ENCODE data around the gene WDR35.

WDR35 gene

DNA sequence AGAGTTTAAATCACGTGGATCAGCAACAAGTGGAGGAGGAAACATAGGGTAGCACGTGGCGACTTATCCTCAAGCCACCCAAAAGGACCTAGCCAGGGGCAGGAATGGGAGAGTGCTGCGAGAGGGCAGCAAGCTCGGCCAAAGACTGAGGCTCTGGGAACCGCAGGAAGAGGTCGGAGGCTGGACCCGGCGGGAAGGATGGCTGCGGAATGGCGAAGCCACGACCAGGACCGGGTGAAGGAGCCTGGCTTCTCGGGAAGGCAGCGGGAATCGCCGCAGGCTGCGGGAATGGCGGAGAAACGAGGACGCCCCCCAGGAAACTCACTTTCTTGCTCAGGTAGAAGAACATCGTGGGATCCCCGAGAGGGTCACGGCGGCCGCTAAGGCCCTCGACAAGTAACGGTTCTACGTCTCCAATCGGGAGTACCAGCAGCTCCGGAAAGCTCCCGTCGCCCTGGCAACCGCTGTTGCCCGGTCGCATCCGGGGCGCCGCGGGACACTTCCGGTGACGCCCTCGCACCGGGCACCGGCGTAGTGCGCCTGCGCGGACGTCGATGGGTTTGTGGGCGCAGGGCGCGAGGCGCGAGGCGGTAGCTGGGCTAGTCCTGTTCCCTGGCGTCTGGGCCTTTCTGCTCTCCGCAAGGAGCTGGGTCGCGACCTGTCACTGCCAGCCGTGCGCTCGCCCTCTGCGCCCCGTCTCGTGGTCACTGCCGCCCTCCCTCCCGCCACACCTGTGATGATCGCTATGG is at the start of gene WDR35:
Gene WDR35, minus strand, starts transcription at position 439 of the 749 bp plus-strand sequence. Its CDS starts 90 bp downstream, at position 349.
- peak; percentile 97 for DNase-seq

DNA sequence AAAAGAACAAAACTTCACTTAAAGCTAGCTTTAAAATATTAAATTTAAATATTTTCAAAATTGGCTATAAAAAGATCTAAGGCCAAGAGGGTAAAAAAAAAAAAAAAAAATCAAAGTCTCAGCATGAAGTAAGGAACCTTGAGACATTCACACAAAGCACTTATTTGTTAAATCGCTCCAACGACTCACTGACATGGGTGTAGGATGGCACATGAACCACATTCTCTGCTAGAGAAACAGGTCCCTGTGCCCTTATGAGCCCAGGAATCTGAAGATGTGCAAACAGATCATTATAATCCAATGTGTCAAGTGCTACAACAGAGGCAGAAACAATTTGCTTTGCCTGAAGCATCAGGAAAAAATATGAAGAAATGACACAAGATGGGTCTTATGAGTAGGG is 47.8 kb upstream of the WDR35 start:
- no peak for DNase-seq

DNA sequence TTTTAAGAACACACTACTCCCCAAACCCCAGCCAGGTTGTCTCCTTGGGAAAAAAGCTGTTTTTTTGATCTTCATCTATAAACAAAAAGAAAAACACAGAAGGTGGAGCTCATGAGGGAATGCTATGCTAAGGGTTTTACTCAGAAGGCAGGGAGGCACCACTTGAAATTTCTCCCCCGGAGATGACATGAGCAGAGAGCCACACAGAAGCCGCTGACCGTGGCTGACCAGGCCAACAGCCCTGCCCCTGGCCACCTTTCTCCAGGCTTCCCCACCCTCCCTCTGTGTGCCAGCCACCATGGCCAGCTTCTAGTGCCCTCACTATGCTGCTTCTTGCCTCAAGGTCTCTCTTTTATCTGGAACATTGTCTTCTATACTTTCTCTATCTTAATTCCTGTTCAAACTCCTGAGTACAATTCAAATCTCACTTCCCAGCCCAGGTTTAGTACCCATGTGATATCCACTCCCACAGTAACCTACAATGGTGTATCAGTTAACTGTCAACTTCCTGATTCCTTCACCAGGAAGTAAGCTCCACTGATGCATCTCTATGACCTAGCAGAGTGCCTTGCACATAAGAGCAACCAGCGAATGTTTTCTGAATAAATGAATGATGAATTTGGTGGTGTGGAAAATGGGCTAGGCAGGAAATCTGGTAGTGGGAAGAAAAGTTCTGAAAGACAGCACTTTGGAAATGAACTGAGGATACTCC is 46.2 kb upstream of the WDR35 start:
- DNase-seq, result no peak

GRCh38 chr2:20034821-20035220 is 44.9 kb upstream of the WDR35 start:
- DNase-seq, result no peak

GRCh38 chr2:20034218-20034617 is 44.3 kb upstream of the WDR35 start:
- DNase-seq, result no peak

- no peak for DNase-seq
Measured at GRCh38 chr2:20033322-20033721, 43.4 kb upstream of the WDR35 start.

DNA sequence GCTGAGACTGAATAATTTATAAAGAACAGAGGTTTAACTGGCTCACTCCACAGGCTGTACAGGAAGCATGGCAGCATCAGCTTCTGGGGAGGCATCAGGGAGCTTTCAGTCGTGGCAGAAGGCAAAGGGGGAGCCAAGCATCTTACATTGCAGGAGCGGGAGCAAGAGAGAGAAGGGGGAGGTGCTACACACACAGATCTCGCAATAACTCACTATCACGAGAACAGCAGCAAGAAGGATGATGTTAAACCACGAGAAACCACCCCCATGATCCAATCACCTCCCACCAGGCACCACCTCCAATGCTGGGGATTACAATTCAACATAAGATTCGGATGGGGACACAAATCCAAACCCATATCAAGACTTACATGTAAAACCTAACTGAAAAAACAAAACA is 40.3 kb upstream of the WDR35 start:
- no peak for DNase-seq

GRCh38 chr2:20027705-20028434 is 38.0 kb upstream of the WDR35 start:
- DNase-seq, result no peak

DNA sequence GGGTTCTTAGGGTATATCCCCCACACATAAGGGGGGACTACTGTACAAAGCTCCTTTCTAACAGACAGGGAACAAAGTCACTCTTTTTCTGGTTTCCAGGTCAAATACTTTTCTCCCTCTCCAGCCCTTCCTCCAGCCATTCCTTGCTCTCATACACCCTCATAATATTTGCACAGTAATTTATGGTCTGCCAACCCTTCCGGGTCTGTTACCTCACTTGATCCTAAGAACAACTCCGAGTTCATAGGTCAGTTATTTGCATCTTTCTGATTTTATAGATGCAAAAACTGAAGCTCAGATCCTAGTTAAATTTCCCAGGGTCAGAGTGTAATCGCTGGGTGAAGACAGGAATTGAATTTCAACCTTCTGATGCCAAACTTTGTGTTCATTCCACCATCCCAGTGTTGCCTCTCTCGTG is 37.4 kb upstream of the WDR35 start:
- DNase-seq, result no peak

- DNase-seq, result no peak
Measured at GRCh38 chr2:20025065-20025786, 35.3 kb upstream of the WDR35 start.

- no peak for DNase-seq
Measured at GRCh38 chr2:20023688-20024087, 33.8 kb upstream of the WDR35 start.

DNA sequence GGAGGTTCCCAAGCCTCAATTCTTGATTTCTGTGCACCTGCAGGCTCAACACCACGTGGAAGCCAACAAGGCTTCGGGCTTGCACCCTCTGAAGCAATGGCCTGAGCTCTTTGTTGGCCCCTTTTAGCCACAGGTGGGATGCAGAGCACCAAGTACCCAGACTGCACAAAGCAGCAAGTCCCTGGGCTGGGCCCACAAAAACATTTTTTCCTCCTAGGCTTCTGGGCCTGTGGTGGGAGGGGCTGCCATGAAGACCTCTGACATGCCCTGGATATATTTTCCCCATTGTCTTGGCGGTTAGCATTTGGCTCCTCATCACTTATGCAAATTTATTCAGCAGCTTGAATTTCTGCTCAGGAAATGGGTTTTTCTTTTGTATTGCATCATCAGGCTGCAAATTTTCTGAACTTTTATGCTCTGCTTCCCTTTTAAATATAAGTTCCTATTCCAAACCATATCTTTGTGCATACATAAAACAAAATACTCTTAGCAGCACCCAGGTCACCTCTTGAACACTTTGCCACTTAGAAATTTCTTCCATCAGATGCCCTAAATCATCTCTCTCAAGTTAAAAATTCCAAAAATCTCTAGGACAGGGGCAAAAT is 31.6 kb upstream of the WDR35 start:
- DNase-seq, result no peak

GRCh38 chr2:20019747-20020146 is 29.8 kb upstream of the WDR35 start:
- DNase-seq, result no peak

- DNase-seq, result no peak
Measured at GRCh38 chr2:20018601-20019152, 28.8 kb upstream of the WDR35 start.

DNA sequence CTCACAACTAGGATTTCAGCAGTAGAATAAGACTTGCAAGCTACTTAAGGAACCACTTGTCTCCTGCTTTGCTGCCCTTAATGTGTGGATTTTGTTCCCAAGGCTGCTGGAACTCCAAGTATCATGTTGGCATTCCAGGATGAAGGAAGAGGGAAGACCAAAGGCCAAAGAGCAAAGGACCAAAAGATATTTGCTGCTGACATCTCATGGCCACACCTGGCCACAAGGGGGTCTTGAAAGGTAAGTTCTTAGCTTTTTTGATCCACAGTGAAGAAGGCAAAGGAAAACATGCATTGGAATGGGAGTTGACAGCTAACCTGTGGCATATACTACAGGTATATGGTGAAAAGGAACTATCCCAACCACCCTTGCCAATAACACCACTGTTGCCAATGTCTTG is 26.4 kb upstream of the WDR35 start:
- no peak for DNase-seq

DNA sequence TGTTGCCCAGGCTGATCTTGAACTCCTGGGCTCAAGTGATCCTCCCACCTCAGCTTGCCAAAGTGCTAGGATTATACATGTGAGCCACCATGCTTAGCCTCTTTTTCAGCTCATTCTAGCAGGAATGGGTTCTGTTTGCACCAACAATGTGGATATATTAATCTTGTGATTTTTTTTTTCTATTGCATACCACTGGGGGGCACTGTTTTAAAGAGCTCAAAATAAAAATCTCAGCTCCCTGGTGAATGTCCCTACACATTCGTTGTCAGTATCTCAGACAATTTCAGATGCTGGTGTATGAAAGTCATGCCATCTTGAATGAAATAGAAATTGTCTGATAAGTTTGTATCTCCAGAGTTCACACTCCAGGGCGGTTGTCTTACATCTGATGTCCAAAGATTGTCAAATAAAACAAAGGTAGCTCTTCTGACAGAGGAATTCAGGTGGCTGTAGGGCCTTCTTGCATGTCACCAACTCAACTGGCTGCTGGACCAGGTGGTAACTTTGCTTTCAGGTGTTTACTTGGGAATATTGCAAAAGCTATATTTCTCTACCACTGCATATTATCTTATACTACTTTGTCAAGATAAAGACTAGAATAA is 25.7 kb upstream of the WDR35 start:
- no peak for DNase-seq

DNA sequence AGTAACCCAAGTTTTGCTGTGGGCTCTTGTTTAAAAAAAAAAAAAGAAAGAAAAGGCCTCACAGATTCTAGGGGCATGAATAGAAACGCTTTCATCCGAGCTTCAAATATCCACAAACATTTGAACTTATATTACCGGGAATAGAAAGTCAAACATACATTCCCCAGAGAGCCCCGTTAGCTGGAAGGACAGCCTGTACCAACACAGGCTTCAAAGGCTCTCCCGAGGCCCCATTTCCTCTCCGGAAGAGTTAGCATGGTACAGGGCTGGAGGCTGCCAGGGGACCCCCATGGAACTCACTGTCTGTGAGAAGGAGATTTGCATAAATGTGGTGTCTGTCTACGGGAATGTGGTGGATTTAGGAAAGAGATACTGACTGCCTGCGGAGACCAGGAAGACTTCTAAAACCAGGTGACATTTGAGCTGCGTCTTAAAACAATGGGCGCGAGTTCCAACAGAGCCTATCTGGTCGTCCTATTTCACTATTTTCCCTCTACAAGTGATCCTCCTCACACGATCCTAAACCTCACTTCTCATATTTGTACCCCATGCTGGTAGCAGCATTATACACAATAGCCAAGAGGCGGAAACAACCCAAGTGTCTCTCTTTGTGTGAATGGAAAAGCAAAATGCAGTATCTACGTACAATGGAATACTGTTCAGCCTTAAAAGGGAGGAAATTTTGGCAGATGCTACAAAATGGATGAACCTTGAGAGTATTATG is 23.4 kb upstream of the WDR35 start:
- no peak for DNase-seq

DNA sequence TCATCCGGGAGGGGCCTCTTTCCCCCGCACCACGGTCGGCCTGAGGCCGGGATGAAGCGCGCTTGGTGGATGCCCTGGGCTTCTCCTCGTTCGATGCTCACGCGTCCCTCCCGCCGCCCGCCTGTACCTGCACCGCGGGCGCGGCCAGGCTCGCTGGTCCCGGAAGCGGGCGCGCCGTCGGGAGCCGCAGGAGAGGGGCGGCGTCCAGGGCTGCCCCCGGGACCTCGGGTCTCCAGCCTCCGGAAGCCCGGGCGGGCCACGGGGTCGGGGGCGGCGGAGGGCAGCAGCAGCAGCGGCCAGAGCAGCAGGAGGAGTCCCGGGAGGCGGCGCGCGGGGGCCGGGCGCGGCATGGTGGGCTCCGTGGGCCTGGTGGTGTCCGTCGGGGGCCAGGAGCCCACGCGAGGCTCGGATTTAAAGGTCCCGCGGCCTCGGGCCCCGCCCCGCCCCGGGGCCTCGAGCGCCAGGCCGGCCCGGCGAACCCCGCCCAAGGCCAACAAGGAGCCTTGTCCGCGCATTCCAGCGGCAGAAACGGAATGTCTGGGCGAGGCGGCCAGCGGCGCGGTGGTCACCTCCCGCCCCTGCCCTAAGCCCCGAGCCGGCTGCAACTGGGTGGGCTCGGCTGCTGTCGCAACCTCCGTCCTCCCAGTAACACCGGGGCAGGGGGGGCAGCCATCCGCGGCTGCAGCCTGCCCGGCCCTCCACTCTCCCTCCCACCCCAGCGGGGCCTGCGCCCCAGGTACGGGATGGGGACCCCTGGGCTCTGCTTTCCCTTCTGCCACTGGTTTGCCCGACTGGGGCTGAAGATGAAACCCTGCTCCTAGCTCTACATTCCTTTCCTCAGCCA is 22.6 kb upstream of the WDR35 start, which contains the start of gene MATN3:
Gene MATN3, minus strand, starts transcription at position 387 of the 844 bp plus-strand sequence. Its CDS starts 37 bp downstream, at position 350.
- DNase-seq, result no peak

- DNase-seq, result no peak
Measured at GRCh38 chr2:20012032-20012281, 22.1 kb upstream of the WDR35 start.

GRCh38 chr2:20011276-20012031 is 21.5 kb upstream of the WDR35 start:
- no peak for DNase-seq

Data from activated effector memory CD4-positive, alpha-beta T cell treated with anti-CD3 and anti-CD28 coated beads, Interleukin-2, amount 50 U/mL, for 16 hours (primary cell).